ENCODE results near the gene MBP.

Gene MBP

DNA sequence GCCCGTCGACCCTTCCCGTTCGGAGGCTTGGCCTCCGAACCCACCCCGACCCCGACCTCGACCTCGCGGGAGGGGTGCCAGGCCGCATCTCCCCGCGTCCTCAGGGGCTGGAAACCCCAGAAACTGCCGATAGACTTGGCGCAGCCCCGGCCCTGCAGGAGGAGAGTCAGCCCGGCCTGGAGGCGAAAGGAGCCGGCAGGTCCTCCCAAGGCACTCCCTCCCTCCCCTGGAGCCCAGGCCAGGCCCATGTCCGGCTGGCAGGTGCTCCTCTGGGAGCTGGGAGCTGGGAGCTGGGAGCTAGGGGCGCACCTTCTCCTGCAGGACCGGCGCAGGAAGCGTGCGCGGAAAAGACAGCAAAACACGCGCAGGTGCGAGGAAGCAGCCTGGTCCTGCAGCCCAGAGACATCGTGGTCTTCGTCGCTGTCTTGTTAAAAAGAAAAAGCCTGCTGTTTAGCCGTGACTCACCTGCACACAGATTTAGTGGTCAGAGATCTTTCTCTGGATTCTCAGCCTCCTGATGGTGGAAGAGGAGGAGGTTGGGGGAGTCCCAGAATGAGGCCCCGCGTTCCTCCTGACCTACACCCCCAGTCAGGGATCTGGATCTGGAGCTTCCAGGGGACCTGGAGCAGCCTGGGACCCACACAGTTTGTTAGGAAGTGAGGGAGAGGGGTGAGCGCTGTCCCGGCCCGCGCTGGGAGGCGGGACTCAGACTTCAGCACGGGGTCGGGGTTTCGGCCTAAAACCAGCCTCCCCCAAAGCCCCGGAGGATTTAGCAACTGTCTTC, 660 bp upstream of the MBP start:
- no peak for DNase-seq

DNA sequence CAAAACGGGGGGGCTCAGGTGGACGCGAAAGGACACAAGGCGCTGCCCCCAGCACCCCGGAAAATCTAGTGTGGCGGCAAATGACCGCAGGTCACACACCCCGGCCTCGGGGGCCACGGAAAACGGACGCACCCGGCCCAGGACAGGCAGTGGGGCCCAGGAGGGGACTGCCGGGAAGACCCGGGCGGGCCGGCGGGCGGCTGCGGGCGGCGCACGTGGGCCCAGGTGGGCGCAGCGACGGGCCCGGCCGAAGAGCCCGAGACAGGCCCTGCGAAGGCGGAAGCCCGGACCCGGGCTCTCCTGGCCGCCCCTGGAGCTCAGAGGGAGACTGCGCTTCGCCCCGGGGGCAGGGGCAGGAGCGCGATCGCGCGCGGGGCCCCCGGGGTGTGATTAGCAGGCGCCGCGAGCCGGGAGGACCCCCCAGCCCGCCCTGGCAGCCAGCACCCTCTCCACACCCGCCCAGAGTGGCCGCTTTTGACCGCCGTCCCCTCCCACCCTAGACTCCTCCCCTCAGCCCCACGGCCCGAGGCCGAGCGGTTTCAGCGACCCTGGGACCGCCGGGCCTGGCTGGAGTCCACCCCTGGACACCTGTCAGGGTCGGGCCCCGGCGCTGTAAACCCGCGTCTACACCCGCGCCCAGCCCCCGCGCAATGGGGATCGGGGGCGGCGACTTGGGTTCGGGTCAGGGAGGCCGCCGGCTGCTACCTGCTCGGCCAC, 773 bp downstream of the MBP start:
- DNase-seq, result no peak

DNA sequence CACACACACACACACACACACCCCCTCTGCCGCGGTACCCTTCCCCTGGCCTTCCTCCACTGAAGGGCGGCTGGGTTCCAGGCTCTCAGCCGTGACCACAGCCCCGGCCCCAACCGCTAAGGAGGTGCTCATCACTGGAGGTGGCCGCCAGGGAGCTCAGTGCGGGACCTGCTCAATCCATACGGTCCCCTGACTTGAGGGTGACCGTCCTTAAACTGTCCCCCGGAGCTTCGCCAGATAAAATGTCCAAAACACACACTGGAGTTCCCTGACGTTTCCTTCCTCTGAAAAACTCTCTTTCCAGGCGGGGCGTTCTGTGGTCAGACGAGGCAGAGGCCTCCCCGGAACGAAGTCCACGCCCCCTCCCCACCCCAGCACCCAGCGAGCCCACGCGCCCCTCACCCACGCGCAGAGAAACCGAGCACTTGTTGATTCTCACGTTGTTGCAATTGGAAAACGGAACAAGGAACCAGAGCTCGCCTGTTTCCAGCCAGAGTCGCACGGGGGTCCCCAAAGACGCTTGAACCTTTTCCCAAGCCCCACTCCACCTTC, 1.4 kb downstream of the MBP start:
- no peak for DNase-seq

DNA sequence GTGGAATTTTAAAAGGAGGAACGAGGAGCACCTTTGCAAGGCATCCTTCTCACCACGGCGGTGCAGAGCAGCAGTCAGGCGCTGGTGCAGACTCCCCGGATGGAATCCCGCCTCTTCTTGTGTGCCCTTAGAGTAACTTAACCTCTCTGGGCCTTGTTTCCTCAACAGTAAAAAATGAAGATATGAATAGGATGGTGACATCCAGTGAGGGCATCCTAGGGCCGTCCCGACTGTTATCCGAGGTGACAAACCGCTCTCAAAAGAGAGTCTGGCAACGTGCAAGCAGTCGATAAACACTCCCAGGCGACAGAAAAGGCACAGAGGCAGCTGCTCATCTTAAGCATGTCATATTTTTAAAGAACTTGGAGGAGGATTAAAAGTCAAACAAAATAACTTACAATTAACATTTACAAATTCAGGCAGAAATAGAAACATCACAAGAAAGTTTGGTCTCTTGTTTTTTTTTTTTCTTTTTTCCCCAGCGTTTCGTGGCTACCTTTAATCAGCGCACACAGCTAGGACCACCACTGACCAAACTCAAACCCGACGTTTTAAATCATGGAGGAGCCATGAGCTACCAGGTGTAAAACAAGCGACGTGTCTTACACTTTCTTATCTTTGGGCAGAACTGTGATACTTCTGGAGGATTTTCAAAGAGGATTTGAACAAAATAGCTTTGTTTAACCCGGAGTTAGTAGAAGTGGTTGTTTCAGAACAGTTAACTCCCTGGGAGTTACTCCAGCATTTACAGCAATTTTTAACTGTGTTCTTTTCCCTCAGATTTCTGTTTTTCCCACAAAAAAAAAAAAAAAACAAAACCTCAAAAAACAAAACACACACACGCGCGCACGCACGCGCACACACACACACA, 2.1 kb downstream of the MBP start:
- no peak for DNase-seq

DNA sequence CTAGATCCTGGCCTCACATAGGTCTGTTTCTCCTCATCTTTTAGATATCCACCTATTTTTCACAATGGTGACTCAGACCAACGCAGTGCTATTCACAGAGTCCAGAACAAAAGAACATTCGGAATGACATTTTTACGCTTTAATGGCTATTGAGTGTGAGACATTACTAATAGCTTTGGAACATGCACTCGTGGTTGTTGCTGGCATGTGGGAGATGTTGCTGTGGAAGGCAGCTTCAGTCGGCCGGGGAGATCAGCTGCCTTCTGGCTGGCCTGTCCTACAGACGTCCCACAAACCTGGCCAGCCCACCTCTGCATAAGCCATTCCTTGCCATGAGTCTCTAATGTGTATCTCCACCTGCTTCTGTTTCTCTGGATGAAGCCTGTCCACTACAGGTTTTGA, 3.4 kb downstream of the MBP start:
- no peak for DNase-seq

DNA sequence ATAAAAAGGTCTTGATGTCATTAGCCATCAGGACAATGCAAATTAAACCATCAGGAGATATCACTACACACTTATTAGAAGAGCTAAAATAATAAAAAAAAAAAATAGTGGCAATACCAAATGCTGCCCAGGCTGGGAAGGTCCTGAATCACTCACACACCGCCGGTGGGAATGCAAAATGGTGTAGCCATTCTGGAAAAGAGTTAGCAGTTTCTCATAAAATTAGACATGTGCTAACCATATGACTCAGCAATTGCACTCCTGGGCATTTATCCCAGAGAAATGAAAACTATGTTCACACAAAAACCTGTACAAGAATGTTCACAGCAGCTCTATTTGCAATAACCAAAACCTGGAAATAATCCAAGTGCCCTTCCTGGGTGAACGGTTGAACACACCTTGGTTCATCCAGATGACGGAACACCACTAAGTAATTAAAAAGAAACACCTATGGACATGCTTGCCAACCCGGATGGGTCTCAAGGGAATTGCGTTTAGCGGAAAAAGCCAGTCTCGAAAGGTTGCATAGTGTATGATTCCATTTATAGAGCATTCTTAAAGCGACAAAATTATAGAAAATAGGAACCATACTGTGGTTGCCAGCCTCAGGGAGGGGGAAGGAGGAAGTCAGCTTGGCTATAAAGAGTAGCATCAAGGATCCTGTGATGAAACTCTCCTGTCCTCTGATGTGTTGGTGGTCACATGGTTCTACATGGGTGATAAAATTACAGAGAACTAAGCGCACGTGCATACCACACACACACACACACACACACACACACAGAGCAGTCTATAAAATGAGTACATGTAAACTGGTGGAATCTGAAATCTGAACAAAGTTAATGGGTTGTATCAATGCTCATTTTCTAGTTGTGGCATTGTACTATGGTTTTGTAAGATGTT, 4.6 kb downstream of the MBP start:
- no peak for DNase-seq

DNA sequence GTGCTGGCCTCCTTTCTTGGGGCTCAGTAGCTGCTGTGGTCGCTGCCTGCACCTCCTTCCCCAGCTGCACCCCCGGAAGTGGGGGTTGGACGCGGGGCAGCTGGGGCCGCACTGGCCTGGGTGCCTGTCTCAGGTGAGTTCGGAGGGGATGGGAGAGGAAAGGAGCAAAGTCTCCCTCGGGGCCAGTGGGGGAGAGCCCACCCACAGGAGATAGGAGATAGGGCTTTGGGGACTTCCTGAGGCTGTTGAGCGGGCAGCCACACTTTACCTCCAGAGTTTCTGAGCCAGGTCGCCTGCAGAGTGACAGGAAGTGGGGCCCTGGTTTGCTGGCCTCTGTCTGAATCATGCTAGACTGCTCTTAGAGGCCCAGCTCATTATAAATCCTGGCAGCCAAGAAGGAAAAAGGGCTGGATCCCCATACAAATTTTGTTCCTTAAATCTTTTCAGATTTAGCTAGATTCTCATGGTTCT, 8.1 kb downstream of the MBP start:
- DNase-seq, result no peak

DNA sequence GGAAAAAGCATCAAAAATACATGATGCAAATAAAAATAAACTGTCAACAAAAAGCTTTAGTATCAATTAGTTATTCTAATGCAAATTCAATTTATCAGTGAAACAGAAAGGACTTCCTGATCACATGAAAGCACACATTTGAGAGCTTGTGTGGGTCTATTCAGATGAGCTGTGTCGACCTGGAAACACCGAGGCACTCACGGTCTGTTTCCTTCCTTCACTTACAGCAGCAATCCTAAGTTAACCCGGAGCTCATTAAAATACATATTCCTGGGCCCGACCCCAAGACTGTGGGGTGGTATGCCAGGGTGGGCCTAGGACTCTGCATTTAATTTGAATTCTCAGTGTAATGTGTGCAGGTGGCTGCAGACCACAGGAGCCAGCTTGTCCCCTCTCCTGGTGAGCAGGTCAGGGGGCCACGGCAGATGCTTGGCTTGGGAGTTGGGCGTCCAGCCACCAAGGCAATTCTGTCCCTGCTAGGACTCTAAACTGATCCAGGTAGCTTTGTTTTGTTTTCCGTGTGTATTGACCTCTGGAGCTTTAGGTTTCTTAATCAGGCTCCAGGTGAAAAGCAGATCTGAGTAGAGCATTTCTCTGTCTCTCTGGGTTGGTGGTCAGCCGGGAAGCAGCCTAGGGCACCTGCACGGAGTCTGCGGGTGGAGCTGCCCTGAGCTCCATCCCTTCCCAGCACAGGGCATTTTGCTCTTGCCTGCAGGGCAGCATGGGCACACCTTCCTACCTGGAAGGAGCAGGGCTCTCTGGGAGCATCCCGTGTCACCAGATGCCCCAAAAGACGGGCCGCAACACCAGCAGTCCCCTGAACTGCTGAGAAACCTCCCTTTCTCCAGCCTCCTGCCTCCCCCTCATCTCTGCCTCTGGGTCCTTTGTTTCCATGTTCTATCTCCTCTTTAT, 9.0 kb downstream of the MBP start:
- no peak for DNase-seq

DNA sequence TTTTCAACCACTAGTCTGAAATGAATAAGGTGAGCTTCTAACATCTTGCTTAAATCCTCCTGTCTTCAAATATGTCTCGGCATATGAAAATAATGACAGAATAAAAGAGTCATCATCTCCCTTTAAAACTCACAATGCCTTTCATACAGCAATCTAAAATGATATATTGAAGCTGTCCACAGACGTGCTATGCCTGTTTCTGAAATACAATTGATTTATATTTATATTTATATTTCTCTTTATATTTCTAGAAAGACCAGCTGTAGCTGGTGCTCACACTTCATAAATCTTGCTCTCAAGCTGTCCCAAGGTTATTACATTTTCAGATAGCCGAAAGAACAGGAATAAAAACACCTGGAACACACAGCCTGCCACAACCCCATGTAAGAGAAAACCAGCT, 11.1 kb downstream of the MBP start:
- no peak for DNase-seq

DNA sequence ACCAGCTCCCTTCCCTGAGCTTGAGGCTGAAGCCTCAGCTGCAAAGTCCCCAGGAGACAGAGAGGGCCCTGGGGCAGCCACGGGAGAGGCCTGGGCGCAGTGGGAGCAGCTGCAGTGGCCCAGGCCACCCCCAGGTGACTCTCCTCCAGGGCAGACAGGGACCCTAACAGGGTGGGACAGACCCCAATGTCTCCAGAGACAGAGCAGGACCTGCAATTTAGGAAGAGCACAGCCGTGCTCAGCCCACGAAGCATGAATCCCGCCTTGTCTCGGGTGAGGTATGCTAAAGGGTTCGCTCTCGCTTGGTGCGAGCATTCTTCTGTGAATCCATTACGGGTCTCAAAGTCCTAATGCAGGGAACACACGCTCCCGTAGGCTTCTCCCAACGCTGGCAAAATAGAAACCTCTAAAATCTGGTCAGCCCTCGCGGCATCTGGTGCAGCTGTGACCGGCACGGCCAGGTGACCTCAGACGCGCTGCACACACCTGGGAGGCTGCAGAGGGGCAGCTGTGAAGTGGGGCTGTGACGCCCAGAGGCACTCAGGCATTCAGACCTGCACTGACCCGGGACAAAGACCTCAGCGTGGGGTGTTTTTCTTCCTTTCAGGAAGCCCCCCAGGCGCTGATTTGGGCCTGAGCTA, 12.6 kb downstream of the MBP start:
- DNase-seq, result no peak

DNA sequence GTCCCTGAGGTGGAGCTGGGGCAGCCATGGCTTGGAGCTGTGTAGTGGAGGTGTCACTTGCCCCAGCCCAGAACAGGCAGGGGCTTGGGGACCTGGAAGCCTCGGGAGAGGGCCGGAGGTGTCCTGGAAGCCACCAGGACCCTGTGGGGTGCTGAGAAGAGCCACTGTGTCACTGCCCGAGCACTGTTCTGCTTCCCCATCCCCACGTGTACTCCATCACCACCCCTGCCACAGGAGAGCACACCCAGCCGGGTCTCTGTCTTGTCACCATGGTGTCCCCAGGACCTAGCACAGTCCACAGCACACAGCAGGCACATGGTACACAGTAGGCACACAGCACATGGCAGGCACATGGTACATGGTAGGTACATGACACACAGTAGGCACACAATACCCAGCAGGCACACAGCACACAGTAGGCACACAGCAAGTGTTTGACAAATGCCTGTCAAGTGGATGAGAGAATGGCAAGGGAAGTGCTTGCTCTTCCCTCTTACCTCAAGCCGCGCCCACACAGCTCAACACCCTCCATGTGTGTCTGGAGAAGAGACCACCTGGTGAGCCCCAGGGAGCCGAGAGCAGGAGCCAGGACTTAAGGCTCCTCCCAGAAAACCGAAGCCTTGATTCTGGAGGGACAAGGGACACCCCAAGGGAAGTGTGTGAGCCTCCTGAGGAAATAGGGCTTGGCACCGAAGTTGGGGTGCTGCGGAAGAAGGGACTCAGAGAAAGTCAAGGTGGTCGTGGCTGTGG, 13.3 kb downstream of the MBP start:
- DNase-seq, result no peak

DNA sequence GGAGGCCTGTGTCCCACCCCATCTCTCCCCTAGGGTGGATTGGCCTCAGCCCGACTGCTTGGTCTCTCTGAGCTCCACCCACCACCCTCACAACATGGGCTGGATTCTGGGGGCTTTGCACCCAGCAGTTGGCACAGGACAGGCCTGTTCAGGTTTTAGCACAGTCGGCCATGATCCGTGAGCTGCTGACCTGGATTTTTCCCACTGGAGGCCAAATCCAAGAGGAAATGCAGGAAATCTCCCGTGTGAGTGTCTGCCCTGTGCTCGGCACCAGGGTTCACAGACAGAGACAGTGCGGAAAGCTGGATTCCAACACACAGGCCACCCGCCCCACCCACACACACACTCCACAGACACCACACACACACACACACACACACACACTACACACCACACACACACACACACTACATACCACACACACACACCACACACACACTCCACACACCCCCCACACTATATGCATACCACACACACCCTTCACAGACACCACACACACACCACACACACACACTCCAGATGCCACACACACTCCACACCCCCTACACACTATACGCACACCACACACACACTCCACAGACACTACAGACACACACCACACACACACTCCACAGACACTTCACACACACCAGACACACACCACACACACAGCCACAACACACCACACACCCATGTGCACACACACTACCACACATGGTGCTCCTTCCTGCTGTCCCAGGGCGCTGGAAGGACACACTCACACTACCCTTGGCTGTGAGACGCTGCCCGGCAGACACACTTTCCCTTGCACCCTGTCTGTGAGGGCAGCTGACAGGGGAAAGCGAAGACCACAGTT, 14.1 kb downstream of the MBP start:
- DNase-seq, result no peak

DNA sequence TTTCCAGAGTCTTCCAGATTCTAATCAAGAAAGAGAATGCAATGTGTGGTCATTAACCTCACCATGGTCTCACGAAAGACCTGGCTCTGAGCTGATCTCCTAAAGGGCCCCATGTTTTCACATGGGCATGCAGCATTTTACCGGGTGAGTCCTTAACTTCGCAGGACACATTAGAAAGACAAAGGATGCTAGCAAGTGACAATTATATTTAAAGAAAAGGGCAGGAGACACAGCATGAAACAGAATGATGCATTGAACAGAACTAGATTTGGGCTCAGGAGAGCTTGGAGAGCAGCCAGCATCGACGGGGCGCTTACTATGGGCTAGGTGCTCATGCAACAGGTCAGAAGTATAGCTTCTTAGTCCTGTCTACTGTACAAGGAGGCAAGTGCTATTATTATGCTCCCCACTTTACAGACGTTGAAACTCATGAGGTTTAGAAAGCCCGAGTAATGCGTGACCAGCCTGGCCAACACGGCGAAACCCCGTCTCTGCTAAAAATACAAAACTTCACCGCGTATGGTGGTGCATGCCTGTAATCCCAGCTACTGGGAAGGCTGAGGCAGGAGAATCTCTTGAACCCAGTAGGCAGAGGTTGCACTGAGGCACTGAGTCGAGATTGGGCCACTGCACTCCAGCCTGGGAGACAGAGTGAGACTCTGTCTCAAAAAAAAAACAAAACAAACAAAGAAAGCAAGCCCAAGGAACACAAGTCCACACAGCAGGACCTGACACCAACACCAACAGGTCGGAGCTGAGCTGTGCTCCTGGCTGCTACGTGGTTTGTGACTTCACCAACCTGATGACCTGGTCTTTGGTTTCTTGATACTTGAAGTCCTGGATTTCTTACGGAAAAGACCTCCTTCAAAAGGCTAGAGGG, 16.1 kb downstream of the MBP start:
- no peak for DNase-seq

DNA sequence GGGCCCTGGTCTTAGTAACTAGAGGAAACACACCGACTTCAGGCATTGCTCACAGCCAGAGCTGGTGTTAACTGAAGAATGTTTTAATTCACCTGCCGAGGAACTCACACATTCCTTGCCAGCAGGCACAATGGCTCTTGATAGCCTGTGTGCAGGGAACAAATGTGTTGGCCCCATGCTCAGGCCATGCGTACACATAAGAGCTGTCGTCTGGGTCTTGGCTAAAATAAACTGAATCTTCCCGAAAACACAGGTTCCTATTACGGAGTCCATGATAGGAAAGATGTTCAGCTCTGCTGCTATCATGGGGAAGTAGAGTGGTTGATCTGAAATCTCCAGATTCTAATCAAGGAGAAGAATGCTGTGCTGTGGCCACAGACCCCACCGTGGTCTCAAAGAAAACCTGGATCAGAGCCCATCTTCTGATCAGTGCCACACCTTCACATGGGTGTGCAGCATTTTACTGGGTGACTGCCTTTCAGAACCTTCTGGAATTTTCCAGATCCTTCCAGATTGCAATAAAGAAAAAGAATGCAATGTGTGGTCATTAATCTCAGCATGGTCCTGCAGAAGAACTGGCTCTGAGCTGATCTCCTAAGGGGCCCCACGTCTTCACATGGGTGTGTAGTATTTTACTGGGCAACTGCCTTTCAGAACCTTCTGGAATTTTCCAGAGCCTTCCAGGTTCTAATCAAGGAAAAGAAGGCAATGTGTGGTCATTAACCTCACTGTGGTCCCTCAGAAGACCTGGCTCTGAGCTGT, 17.2 kb downstream of the MBP start:
- DNase-seq, result no peak

DNA sequence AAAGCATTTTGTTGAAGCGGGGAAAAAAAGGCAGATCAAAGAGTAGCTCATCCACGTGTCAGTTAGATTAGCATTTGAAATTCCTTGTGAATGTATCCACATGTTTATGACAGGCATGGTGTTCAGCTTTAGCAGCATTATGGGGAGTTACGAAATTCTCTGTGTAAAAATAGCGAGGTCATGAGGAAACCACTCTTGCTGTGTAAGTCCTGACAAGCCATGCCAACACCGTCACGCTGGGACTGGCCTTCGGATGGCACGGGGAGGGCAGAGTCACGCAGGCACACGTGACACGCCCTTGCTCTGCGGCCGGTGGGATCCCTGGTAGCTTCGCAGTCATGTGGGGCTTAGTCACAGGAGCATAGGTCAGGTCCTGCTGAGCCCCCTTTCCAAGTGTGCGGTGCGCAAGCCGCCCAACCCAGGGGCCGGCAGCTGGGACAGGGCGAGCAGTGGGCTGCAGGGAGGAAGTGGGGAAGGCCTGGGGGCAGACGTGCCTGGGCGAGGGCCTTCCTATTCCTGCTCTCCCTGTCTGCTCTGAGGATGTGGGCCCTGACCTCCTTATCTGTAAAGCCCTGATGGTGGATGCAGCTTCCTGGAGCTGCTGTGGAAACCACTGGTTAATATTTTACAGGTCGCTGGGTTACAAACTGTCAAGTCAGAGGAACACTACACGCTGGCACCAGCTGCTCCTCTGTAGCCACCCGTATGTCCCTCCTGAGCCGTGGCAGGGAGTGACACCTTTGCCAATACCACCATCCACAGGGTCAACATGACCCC, 18.0 kb downstream of the MBP start:
- no peak for DNase-seq

DNA sequence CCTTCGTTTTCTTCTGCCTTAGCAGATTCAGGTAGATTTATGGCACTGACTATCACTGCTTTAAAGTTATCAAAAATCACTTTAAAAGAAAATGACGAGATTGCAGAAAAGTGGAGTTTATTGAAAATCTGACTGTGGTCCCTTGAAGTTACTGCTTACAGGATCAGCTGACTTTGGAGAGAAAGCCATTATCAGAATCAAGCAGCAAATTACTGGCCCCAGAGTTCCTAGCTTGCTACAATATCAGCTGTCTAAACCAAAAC, 18.5 kb downstream of the MBP start:
- DNase-seq, result no peak
